ENCODE results near the gene ESD.
"Not testable (repeated sequence)": the region's sequence is repeated elsewhere in the genome, so short reads cannot be mapped to it uniquely, and the experiment has no call there.

Gene ESD

GRCh38 chr13:46783504-46783903 lies 13.5 kb downstream of the ESD start:
- no peak for DNase-seq

GRCh38 chr13:46782691-46783090 lies 14.3 kb downstream of the ESD start:
- DNase-seq: no peak

GRCh38 chr13:46782066-46782465 lies 14.9 kb downstream of the ESD start:
- DNase-seq: no peak

- DNase-seq: no peak
Observed at GRCh38 chr13:46778890-46779289, 18.1 kb downstream of the ESD start.

GRCh38 chr13:46778095-46778494 lies 18.9 kb downstream of the ESD start:
- DNase-seq: no peak

GRCh38 chr13:46775385-46776107 lies 21.4 kb downstream of the ESD start:
- DNase-seq: no peak

- DNase-seq: no peak
Observed at GRCh38 chr13:46773541-46773940, 23.4 kb downstream of the ESD start.

GRCh38 chr13:46771693-46772092 lies 25.3 kb downstream of the ESD start:
- no peak for DNase-seq

GRCh38 chr13:46769925-46770324 lies 27.0 kb downstream of the ESD start:
- DNase-seq: not testable (repeated sequence)

- no peak for DNase-seq
Observed at GRCh38 chr13:46761866-46762265, 35.1 kb downstream of the ESD start.

GRCh38 chr13:46761174-46761573 lies 35.8 kb downstream of the ESD start:
- no peak for DNase-seq

GRCh38 chr13:46759846-46760245 lies 37.1 kb downstream of the ESD start:
- DNase-seq: peak; percentile 1

GRCh38 chr13:46757640-46758039 lies 39.3 kb downstream of the ESD start:
- no peak for DNase-seq

GRCh38 chr13:46756977-46757376 lies 40.0 kb downstream of the ESD start:
- DNase-seq: no peak

GRCh38 chr13:46755508-46755907 lies 41.5 kb downstream of the ESD start:
- not testable (repeated sequence) for DNase-seq

GRCh38 chr13:46754812-46755211 lies 42.1 kb downstream of the ESD start:
- DNase-seq: no peak

- no peak for DNase-seq
Observed at GRCh38 chr13:46753917-46754316, 43.0 kb downstream of the ESD start.

GRCh38 chr13:46753137-46753536 lies 43.8 kb downstream of the ESD start:
- DNase-seq: no peak

- DNase-seq: no peak
Observed at GRCh38 chr13:46751811-46752635, 44.9 kb downstream of the ESD start.

GRCh38 chr13:46749951-46750350 lies 47.0 kb downstream of the ESD start:
- DNase-seq: no peak

GRCh38 chr13:46748300-46748699 lies 48.7 kb downstream of the ESD start:
- no peak for DNase-seq

- DNase-seq: no peak
Observed at GRCh38 chr13:46747031-46747820, 49.7 kb downstream of the ESD start.

GRCh38 chr13:46745706-46746105 lies 51.3 kb downstream of the ESD start:
- DNase-seq: no peak

GRCh38 chr13:46745062-46745461 lies 51.9 kb downstream of the ESD start:
- no peak for DNase-seq

All from DMS79 treated with DMSO at 0.1 percent for 48 hours (cell line).